IPS-20b (cell line): ENCODE measurements around the gene NTHL1.
"Not testable (repeated sequence)": the region's sequence is repeated elsewhere in the genome, so short reads cannot be mapped to it uniquely, and the experiment has no call there.

Experiments
- H3K27ac ChIP-seq: one replicate; pipeline ENCODE4 v1.5.1; 2013; ENCODE audit warnings: low read length
- H3K27me3 ChIP-seq: 2 replicates; pipeline ENCODE4 v1.6.1; 2013; ENCODE audit warnings: mild to moderate bottlenecking, low read length, inconsistent platforms; ENCODE audit not compliant: insufficient read depth
- H3K36me3 ChIP-seq: 2 replicates; pipeline ENCODE4 v1.6.1; 2013; ENCODE audit warnings: low read depth, mild to moderate bottlenecking, inconsistent platforms, low read length, moderate library complexity; ENCODE audit not compliant: insufficient read depth
- H3K4me1 ChIP-seq: 2 replicates; pipeline ENCODE4 v1.6.1; 2013; ENCODE audit warnings: mild to moderate bottlenecking, control low read depth, inconsistent platforms, low read length, moderate library complexity; ENCODE audit not compliant: insufficient read depth
- H3K4me3 ChIP-seq: 2 replicates; pipeline ENCODE4 v1.5.1; 2013; ENCODE audit warnings: mild to moderate bottlenecking, low read length, inconsistent platforms
- H3K9ac ChIP-seq: 2 replicates; pipeline ENCODE4 v1.6.1; 2013; ENCODE audit warnings: low read depth, mild to moderate bottlenecking, inconsistent platforms, low read length, moderate library complexity
- H3K9me3 ChIP-seq: 2 replicates; pipeline ENCODE4 v1.6.1; 2013; ENCODE audit warnings: mild to moderate bottlenecking, low read depth, low read length, inconsistent platforms; ENCODE audit not compliant: insufficient read depth

Gene NTHL1

GRCh38 chr16:2019518-2019920, 28.1 kb downstream of the NTHL1 start, which contains the start of gene NPW:
Gene NPW (plus strand): TSS chr16:2019785.
- H3K27me3 ChIP-seq, result peaks cover 66% of the 10 kb centered on the region
- H3K27ac ChIP-seq, result no peak within 1 kb of the TSS
- H3K4me3 ChIP-seq, result peak within 1 kb of the TSS; percentile 50; the same call in 1 of the 2 replicates
- H3K9me3 ChIP-seq, result no peaks in the 10 kb centered on the region
- H3K9ac ChIP-seq, result no peak within 1 kb of the TSS
- H3K4me1 ChIP-seq, result no peaks in the 10 kb centered on the region; the same call in 1 of the 2 replicates
- no peaks in the 10 kb centered on the region for H3K36me3 ChIP-seq

GRCh38 chr16:2016407-2016922, 31.2 kb downstream of the NTHL1 start:
- H3K4me3 ChIP-seq, result no peak overlapping the region
- no peak overlapping the region for H3K9ac ChIP-seq
- no peak overlapping the region for H3K27ac ChIP-seq
- peaks cover 43% of the 10 kb centered on the region for H3K27me3 ChIP-seq
- H3K36me3 ChIP-seq, result no peaks in the 10 kb centered on the region
- H3K4me1 ChIP-seq, result no peaks in the 10 kb centered on the region
- no peaks in the 10 kb centered on the region for H3K9me3 ChIP-seq

- no peaks in the 10 kb centered on the region for H3K4me1 ChIP-seq
- H3K9me3 ChIP-seq, result no peaks in the 10 kb centered on the region
- H3K27ac ChIP-seq, result no peak overlapping the region
- peaks cover 37% of the 10 kb centered on the region for H3K27me3 ChIP-seq
- no peaks in the 10 kb centered on the region for H3K36me3 ChIP-seq
- H3K9ac ChIP-seq, result no peak overlapping the region
- H3K4me3 ChIP-seq, result no peak overlapping the region
Observed at GRCh38 chr16:2015947-2016208, 31.8 kb downstream of the NTHL1 start.

GRCh38 chr16:2015117-2015946, 32.3 kb downstream of the NTHL1 start:
- Histone ChIP-seq H3K27ac (no peak overlapping the region), H3K36me3 (no peaks in the 10 kb centered on the region), H3K27me3 (peaks cover 32% of the 10 kb centered on the region), H3K9me3 (no peaks in the 10 kb centered on the region), H3K4me1 (peaks cover 2% of the 10 kb centered on the region; the same call in 1 of the 2 replicates), H3K9ac (no peak overlapping the region), H3K4me3 (no peak overlapping the region)

GRCh38 chr16:2013527-2013926, 34.1 kb downstream of the NTHL1 start:
- no peak overlapping the region for H3K4me3 ChIP-seq
- H3K27me3 ChIP-seq, result peaks cover 14% of the 10 kb centered on the region
- no peaks in the 10 kb centered on the region for H3K9me3 ChIP-seq
- H3K36me3 ChIP-seq, result no peaks in the 10 kb centered on the region
- no peak overlapping the region for H3K9ac ChIP-seq
- H3K27ac ChIP-seq, result no peak overlapping the region
- H3K4me1 ChIP-seq, result peaks cover 4% of the 10 kb centered on the region; the same call in 1 of the 2 replicates

GRCh38 chr16:2011726-2012125, 35.9 kb downstream of the NTHL1 start:
- H3K9ac ChIP-seq, H3K4me1 ChIP-seq, H3K36me3 ChIP-seq, H3K27ac ChIP-seq, H3K4me3 ChIP-seq, H3K9me3 ChIP-seq, H3K27me3 ChIP-seq: not testable (repeated sequence)

GRCh38 chr16:2009791-2010510, 37.7 kb downstream of the NTHL1 start, which contains the start of gene ZNF598:
Gene ZNF598 (minus strand): TSS chr16:2009821.
- H3K4me1 ChIP-seq, result peaks cover 10% of the 10 kb centered on the region
- H3K27ac ChIP-seq, result peak within 1 kb of the TSS; percentile 41
- H3K9me3 ChIP-seq, result no peaks in the 10 kb centered on the region
- peaks cover 4% of the 10 kb centered on the region; the same call in 1 of the 2 replicates for H3K36me3 ChIP-seq
- H3K9ac ChIP-seq, result peak within 1 kb of the TSS; percentile 97
- peak within 1 kb of the TSS; percentile 99 for H3K4me3 ChIP-seq
- no peaks in the 10 kb centered on the region for H3K27me3 ChIP-seq

- Histone ChIP-seq H3K27me3 (no peaks in the 10 kb centered on the region), H3K4me1 (peaks cover 13% of the 10 kb centered on the region), H3K9me3 (no peaks in the 10 kb centered on the region), H3K27ac (no peak overlapping the region), H3K36me3 (peaks cover 4% of the 10 kb centered on the region; the same call in 1 of the 2 replicates), H3K9ac (peak overlapping the region; percentile 89; the same call in 1 of the 2 replicates), H3K4me3 (peak overlapping the region; percentile 80)
Observed at GRCh38 chr16:2009164-2009711, 38.4 kb downstream of the NTHL1 start.

- H3K4me3 ChIP-seq, result peak overlapping the region; percentile 80
- peaks cover 4% of the 10 kb centered on the region; the same call in 1 of the 2 replicates for H3K36me3 ChIP-seq
- no peaks in the 10 kb centered on the region for H3K27me3 ChIP-seq
- H3K27ac ChIP-seq, result no peak overlapping the region
- H3K9ac ChIP-seq, result peak overlapping the region; percentile 89; the same call in 1 of the 2 replicates
- H3K4me1 ChIP-seq, result peaks cover 14% of the 10 kb centered on the region
- no peaks in the 10 kb centered on the region for H3K9me3 ChIP-seq
Observed at GRCh38 chr16:2008631-2009163, 38.9 kb downstream of the NTHL1 start.

- peaks cover 9% of the 10 kb centered on the region for H3K36me3 ChIP-seq
- H3K27ac ChIP-seq, result no peak overlapping the region
- peaks cover 14% of the 10 kb centered on the region for H3K4me1 ChIP-seq
- no peaks in the 10 kb centered on the region for H3K9me3 ChIP-seq
- H3K4me3 ChIP-seq, result peak overlapping the region; percentile 80
- H3K27me3 ChIP-seq, result no peaks in the 10 kb centered on the region
- H3K9ac ChIP-seq, result peak overlapping the region; percentile 89; the same call in 1 of the 2 replicates
Observed at GRCh38 chr16:2008009-2008526, 39.6 kb downstream of the NTHL1 start.
